Adrenal gland (tissue), 5 donors: Measurements from ENCODE around the gene RPL18.

Experiments used
- POLR2A ChIP-seq, 2 donors: fragments of 450-650 bp; IDR thresholded peaks; one replicate each; pipeline ENCODE4 v1.6.1; 2017; ENCODE audit warnings: antibody characterized with exemption in 2 of 2, mild to moderate bottlenecking in 2 of 2, moderate library complexity in 1 of 2
- TF ChIP-seq, protein P1 (sequence below), 6 experiments: fragments of 450-650 bp in 4 of 6; fragments of 200-600 bp in 2 of 6; sonication (generic) in 1 of 6; IDR thresholded peaks; 1 replicate in 5 of 6; 2 replicates in 1 of 6; pipeline versions ENCODE4 v1.5.1 to v1.8.0; 2016 to 2021; ENCODE audit warnings: antibody characterized with exemption in 6 of 6, mild to moderate bottlenecking in 2 of 6, moderate library complexity in 1 of 6
- donor health status: DM: no; HTN: no; CAD: no.

DNA sequence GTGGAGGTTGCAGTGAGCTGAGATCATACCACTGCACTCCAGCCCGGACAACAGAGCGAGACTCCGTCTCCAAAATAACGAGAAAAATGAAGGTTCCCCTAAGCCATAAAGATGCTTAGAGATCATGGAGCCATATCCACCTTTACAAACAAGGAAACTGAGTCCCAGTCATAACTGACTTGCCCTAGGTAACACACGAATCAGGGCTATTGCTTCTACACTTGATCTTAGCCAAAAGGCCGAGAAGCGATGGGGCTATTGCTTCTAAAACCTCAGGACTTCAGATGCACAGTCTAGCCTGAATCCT is 15.0 kb upstream of the RPL18 start:
- TF ChIP-seq POLR2A (IDR thresholded peaks at IDR 0.05): no peak
- TF ChIP-seq, protein P1, sequence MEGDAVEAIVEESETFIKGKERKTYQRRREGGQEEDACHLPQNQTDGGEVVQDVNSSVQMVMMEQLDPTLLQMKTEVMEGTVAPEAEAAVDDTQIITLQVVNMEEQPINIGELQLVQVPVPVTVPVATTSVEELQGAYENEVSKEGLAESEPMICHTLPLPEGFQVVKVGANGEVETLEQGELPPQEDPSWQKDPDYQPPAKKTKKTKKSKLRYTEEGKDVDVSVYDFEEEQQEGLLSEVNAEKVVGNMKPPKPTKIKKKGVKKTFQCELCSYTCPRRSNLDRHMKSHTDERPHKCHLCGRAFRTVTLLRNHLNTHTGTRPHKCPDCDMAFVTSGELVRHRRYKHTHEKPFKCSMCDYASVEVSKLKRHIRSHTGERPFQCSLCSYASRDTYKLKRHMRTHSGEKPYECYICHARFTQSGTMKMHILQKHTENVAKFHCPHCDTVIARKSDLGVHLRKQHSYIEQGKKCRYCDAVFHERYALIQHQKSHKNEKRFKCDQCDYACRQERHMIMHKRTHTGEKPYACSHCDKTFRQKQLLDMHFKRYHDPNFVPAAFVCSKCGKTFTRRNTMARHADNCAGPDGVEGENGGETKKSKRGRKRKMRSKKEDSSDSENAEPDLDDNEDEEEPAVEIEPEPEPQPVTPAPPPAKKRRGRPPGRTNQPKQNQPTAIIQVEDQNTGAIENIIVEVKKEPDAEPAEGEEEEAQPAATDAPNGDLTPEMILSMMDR (IDR thresholded peaks at IDR 0.05): no peak
